ENCODE results near the gene RPL35A.

GRCh38 chr3:197926418-197926817 is 23.6 kb upstream of the RPL35A start:
- TF ChIP-seq CTCF (IDR thresholded peaks at IDR 0.05) (no peak), EZH2 (IDR thresholded peaks at IDR 0.05; ENCODE audit: borderline replicate concordance, insufficient read depth, low read depth, low read length, poor library complexity, severe bottlenecking) (no peak)

Data from B cell (primary cell).